ENCODE measurements around the gene HOXB3.

- peak; percentile 40 for TF ChIP-seq POLR2AphosphoS5 (IDR thresholded peaks at IDR 0.05)
- TF ChIP-seq, protein P1, sequence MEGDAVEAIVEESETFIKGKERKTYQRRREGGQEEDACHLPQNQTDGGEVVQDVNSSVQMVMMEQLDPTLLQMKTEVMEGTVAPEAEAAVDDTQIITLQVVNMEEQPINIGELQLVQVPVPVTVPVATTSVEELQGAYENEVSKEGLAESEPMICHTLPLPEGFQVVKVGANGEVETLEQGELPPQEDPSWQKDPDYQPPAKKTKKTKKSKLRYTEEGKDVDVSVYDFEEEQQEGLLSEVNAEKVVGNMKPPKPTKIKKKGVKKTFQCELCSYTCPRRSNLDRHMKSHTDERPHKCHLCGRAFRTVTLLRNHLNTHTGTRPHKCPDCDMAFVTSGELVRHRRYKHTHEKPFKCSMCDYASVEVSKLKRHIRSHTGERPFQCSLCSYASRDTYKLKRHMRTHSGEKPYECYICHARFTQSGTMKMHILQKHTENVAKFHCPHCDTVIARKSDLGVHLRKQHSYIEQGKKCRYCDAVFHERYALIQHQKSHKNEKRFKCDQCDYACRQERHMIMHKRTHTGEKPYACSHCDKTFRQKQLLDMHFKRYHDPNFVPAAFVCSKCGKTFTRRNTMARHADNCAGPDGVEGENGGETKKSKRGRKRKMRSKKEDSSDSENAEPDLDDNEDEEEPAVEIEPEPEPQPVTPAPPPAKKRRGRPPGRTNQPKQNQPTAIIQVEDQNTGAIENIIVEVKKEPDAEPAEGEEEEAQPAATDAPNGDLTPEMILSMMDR (IDR thresholded peaks at IDR 0.05), result no peak
- TF ChIP-seq EP300 (IDR thresholded peaks at IDR 0.05), result no peak
- TF ChIP-seq POLR2A (IDR thresholded peaks at IDR 0.05), result no peak
Observed at GRCh38 chr17:48575673-48576478, 14.2 kb downstream of the HOXB3 start.
